ENCODE measurements around the gene CTTN.

DNA sequence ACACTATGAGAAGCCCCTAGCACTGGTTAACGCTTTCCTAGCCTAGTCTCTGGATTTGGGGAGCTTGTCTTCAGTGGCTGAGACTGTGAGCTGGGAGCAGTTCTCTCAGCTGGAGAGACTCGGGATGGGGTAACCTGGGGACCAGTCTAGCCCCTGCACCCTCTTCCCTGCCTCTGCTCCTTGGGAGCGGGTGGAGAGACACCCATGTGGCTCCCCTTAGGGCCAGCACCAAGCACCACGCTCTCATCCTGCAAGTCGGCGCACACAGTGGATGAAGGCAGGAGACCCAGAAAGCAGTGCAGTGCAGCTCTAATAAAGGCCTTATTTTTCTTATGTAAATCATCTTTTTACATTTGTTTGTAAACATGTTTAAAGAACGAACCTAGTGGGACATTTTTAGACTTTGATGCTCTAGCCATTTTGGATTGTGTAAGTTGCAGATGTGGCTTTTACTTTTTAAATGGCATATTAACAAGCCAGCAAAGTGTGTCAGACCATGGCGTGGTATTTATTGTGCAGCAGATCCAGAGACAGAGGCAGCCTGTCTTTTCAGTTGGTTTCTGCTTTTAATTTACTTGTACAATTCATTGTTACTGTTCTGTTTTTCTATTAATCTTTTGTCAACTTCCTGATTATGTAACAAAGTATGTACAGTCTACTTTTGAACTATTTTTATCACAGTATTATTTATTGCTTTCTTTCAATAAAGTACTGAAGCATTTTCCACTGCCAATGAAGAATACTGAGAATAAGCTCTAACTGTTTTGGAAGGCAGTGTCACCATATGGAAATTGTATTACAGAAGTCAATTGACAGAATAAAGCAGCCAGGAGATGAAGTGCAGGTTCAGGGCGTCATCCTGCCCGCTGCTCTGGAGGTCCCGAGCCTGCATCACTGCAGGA is 14.4 kb upstream of the CTTN start:
- TF ChIP-seq, protein P1, sequence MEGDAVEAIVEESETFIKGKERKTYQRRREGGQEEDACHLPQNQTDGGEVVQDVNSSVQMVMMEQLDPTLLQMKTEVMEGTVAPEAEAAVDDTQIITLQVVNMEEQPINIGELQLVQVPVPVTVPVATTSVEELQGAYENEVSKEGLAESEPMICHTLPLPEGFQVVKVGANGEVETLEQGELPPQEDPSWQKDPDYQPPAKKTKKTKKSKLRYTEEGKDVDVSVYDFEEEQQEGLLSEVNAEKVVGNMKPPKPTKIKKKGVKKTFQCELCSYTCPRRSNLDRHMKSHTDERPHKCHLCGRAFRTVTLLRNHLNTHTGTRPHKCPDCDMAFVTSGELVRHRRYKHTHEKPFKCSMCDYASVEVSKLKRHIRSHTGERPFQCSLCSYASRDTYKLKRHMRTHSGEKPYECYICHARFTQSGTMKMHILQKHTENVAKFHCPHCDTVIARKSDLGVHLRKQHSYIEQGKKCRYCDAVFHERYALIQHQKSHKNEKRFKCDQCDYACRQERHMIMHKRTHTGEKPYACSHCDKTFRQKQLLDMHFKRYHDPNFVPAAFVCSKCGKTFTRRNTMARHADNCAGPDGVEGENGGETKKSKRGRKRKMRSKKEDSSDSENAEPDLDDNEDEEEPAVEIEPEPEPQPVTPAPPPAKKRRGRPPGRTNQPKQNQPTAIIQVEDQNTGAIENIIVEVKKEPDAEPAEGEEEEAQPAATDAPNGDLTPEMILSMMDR (IDR thresholded peaks at IDR 0.05): no peak
- no peak for TF ChIP-seq POLR2A (IDR thresholded peaks at IDR 0.05)
